ENCODE data around the gene NBAS. TPM values are rescaled to one million over a fixed set of nuclear protein-coding genes. Genes with fewer than 3 reads are reported as not detected.

NBAS gene
- total RNA-seq, 4 donors from 2014 or later: 34.0 to 51.2 (median 41.9) TPM

DNA sequence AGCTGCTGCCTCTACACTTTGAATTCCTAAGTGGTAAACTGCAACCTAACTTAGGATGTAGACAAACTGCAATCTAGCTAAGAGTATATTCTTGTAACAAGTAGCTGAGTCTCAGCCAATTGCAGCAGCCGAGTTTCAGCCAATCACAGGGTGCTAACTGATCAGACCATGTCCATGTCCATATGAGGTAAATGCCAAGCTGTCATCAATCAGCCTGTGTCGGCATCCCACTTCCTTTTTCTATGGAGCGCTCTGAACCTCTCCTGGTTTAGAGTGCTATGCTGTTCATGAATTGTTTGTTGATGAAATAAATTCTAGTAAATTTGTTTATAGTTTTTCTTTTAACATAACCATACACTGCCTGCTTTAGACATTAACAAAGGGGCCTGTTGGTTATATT, 408.8 kb downstream of the NBAS start:
- TF ChIP-seq CTCF (IDR thresholded peaks at IDR 0.05; ENCODE audit: low read depth): no peak

DNA sequence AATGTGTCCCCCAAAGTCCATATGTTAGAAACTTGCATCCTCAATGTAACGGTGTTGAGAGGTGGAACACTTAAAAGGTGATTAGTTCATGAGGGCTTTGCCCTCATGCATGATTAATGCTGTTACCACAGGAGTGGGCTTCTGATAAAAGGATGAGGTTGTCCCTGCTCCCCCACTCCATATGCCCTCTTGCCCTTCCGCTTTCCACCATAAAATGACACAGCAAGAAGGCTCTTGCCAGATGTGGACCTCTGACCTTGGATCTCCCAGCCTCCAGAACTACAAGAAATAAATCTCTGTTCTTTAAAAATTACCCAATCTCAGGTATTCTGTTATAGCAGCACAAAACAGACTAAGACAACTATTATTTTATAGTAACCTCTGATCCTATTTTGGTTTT, 412.1 kb downstream of the NBAS start:
- TF ChIP-seq CTCF (IDR thresholded peaks at IDR 0.05; ENCODE audit: low read depth): no peak

DNA sequence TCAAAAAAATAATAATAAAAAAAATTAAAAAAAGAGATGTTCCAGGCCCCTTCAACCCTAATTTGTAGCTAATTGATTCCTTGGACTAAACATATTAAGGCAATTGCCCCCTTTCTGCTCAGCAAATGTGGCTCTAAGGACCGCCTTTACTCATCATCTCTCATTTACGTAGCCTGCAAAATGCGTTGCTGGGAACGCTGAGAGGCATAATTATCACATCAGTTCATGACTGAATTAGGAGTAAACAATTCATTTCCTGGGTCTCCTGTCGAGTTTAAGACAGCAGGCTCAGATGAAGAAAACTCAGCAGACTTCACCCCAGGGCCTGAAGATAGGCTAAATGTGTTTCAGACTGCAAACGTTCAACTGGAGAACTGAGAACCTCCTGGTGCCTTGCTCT, 413.5 kb downstream of the NBAS start:
- no peak for TF ChIP-seq CTCF (IDR thresholded peaks at IDR 0.05; ENCODE audit: low read depth)

GRCh38 chr2:15146960-15147359, 414.2 kb downstream of the NBAS start:
- no peak for TF ChIP-seq CTCF (IDR thresholded peaks at IDR 0.05; ENCODE audit: low read depth)

DNA sequence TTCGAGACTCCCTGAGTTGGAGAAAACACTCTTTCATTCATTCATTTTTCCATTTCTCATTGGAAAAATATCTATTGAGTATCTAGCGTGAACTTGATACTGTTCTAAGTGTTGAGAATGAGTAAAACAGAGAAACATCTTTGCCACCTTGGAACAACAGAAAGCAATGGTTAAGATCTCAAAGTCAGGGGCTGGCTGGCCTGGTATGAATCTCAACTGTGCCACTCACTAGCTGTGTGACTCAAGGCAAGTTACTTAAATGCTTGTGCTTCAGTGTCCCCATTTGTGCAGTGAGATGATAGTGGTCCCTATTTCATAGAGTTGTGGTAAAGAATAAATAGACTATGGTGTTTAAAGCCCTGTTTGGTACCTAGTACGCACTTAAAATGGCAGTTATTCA, 415.2 kb downstream of the NBAS start:
- TF ChIP-seq CTCF (IDR thresholded peaks at IDR 0.05; ENCODE audit: low read depth): no peak

DNA sequence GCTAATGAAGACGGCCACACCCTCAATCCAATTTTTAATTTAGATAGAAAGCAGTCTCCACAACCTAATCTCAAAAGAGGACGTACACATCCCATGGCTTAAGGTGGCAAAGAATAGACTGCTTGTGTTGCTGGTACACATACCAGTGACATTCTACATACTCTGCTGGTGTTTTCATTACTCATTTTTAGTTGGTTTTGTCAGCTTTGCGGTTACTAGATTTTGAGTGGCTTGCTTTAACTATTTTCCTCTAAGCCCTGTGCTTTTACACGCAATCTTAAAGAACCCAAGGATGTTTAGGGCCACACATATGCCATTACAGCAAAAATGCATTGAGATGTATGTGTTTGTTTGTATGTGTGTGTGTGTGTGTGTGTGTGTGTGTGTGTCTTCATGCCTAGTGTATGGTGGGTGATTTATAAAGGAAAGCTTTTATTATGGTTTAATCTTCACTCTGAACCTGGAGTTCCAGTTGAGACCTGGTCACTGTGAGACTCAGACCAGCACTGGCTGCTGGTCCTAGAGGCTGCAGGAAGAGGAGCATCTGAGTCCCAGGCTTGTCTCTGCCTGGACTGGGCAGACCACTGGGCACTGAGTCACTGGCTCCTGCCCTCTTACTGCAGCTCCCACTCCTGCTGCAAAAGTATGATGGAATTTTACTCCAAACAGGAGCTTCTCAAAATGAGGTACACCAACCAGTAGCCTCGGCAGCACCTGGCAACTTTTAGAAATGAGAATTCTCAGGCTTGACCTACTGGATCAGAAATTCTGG, 415.9 kb downstream of the NBAS start:
- no peak for TF ChIP-seq CTCF (IDR thresholded peaks at IDR 0.05; ENCODE audit: low read depth)

DNA sequence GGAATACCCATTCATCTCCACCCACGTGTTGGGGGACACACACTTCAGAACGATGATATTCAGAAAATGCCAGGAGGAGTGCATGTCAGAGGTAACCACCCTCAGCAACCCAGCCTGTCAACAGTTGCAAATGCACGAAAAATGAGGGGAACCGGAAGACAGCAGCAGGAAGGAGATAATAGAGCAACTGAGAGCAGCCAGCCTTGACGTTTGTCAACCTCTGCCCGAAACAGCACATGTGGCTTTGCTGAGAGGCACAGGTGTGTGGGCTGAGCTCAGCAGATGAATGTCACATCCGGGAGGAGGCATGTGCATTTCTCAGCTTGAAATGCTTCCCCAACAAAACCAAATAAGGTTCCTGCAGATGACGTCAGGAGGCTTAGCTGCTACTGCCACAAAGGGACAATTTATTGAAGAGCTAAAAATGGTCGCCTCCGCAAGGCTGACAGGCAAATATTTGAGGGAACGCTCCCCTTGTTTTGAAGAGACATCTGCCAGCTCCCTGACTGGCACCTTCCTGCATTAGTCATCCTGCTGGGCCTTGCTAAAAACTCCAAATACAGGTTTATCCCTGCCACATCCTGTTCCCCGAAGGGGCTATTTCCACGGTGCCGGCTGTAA, 419.0 kb downstream of the NBAS start:
- TF ChIP-seq CTCF (IDR thresholded peaks at IDR 0.05; ENCODE audit: low read depth): no peak

All from subcutaneous adipose tissue (tissue), 4 donors.